Measurements from ENCODE around the gene DDX24.

DDX24 gene

GRCh38 chr14:94112513-94113063 is 31.6 kb upstream of the DDX24 start:
- H3K4me1 ChIP-seq (ENCODE audit: control insufficient read depth, insufficient read depth, low read depth, low read length), result no peaks in the 10 kb centered on the region
- no peak overlapping the region for H3K23ac ChIP-seq (ENCODE audit: low read length in 2 of 2)
- H3K4me3 ChIP-seq (ENCODE audit: insufficient read depth in 1 of 2, low read depth in 1 of 2, low read length in 2 of 2), result peak overlapping the region in 1 of 2 experiments; percentile 78
- H4K91ac ChIP-seq (ENCODE audit: low read length), result no peak overlapping the region
- no peak overlapping the region for H2BK120ac ChIP-seq (ENCODE audit: low read depth, low read length)
- no peak overlapping the region for H3K4ac ChIP-seq (ENCODE audit: low read depth in 1 of 2, low read length in 2 of 2)
- no peak overlapping the region for H3K4me2 ChIP-seq (ENCODE audit: low read length, poor library complexity, severe bottlenecking)
- H3K9ac ChIP-seq (ENCODE audit: low read length), result peak overlapping the region; percentile 90
- no peak overlapping the region for H2AFZ ChIP-seq (ENCODE audit: low read depth, low read length)
- H3K36me3 ChIP-seq (ENCODE audit: control insufficient read depth in 1 of 2, insufficient read depth in 2 of 2, low read depth in 1 of 2, low read length in 2 of 2), result peaks cover 0 to 3% of the 10 kb centered on the region in 2 experiments
- no peak overlapping the region for H2BK12ac ChIP-seq (ENCODE audit: low read length in 2 of 2)
- no peak overlapping the region for H2BK15ac ChIP-seq (ENCODE audit: low read depth, poor library complexity, severe bottlenecking)
- no peak overlapping the region for H3K18ac ChIP-seq (ENCODE audit: low read depth in 1 of 2, low read length in 2 of 2)
- no peak overlapping the region for H2BK5ac ChIP-seq (ENCODE audit: low read depth, low read length, poor library complexity, severe bottlenecking)
- H3K27me3 ChIP-seq (ENCODE audit: control insufficient read depth in 1 of 2, insufficient read depth in 1 of 2, low read length in 2 of 2), result peaks cover 5 to 32% of the 10 kb centered on the region in 2 experiments
- H4K8ac ChIP-seq (ENCODE audit: low read length), result no peak overlapping the region
- peak overlapping the region in 1 of 2 experiments; percentile 64 for H3K14ac ChIP-seq (ENCODE audit: low read length in 2 of 2)
- no peaks in the 10 kb centered on the region for H3K79me1 ChIP-seq (replicated peaks; ENCODE audit: low read length, poor library complexity, severe bottlenecking)
- H2AK5ac ChIP-seq (ENCODE audit: low read length, severe bottlenecking), result no peak overlapping the region
- no peak overlapping the region for H3K27ac ChIP-seq (ENCODE audit: low read length, poor library complexity, severe bottlenecking)
- 85% methylated on average over 6 of the region's 6 CpGs for WGBS
- DNase-seq, result no peak
- no peaks in the 10 kb centered on the region for H3K9me3 ChIP-seq (ENCODE audit: control insufficient read depth, low read length)

GRCh38 chr14:94111276-94112095 is 30.5 kb upstream of the DDX24 start:
- Histone ChIP-seq H2AK5ac (ENCODE audit: low read length, severe bottlenecking) (no peak overlapping the region), H2BK12ac (ENCODE audit: low read length in 2 of 2) (no peak overlapping the region), H3K4me2 (ENCODE audit: low read length, poor library complexity, severe bottlenecking) (no peak overlapping the region), H2BK5ac (ENCODE audit: low read depth, low read length, poor library complexity, severe bottlenecking) (no peak overlapping the region), H3K23ac (ENCODE audit: low read length in 2 of 2) (no peak overlapping the region), H2BK120ac (ENCODE audit: low read depth, low read length) (no peak overlapping the region), H2AFZ (ENCODE audit: low read depth, low read length) (no peak overlapping the region), H3K9me3 (ENCODE audit: control insufficient read depth, low read length) (no peaks in the 10 kb centered on the region), H3K27me3 (ENCODE audit: control insufficient read depth in 1 of 2, insufficient read depth in 1 of 2, low read length in 2 of 2) (peaks cover 5 to 24% of the 10 kb centered on the region in 2 experiments), H3K27ac (ENCODE audit: low read length, poor library complexity, severe bottlenecking) (no peak overlapping the region), H3K9ac (ENCODE audit: low read length) (peak overlapping the region; percentile 90), H4K91ac (ENCODE audit: low read length) (no peak overlapping the region), H3K36me3 (ENCODE audit: control insufficient read depth in 1 of 2, insufficient read depth in 2 of 2, low read depth in 1 of 2, low read length in 2 of 2) (peaks cover 0 to 3% of the 10 kb centered on the region in 2 experiments), H3K4me3 (ENCODE audit: insufficient read depth in 1 of 2, low read depth in 1 of 2, low read length in 2 of 2) (peak overlapping the region in 1 of 2 experiments; percentile 78), H3K4me1 (ENCODE audit: control insufficient read depth, insufficient read depth, low read depth, low read length) (no peaks in the 10 kb centered on the region), H3K14ac (ENCODE audit: low read length in 2 of 2) (no peak overlapping the region), H3K79me1 (replicated peaks; ENCODE audit: low read length, poor library complexity, severe bottlenecking) (no peaks in the 10 kb centered on the region), H3K4ac (ENCODE audit: low read depth in 1 of 2, low read length in 2 of 2) (no peak overlapping the region), H4K8ac (ENCODE audit: low read length) (no peak overlapping the region), H3K18ac (ENCODE audit: low read depth in 1 of 2, low read length in 2 of 2) (no peak overlapping the region), H2BK15ac (ENCODE audit: low read depth, poor library complexity, severe bottlenecking) (no peak overlapping the region)
- WGBS, result 93% methylated on average over 20 of the region's 20 CpGs
- DNase-seq, result no peak

- Histone ChIP-seq H2AFZ (ENCODE audit: low read depth, low read length) (no peak within 1 kb of the TSS), H3K4me2 (ENCODE audit: low read length, poor library complexity, severe bottlenecking) (no peak within 1 kb of the TSS), H4K8ac (ENCODE audit: low read length) (no peak within 1 kb of the TSS), H3K9me3 (ENCODE audit: control insufficient read depth, low read length) (no peaks in the 10 kb centered on the region), H3K4me3 (ENCODE audit: insufficient read depth in 1 of 2, low read depth in 1 of 2, low read length in 2 of 2) (peak within 1 kb of the TSS in 1 of 2 experiments; percentile 78), H3K36me3 (ENCODE audit: control insufficient read depth in 1 of 2, insufficient read depth in 2 of 2, low read depth in 1 of 2, low read length in 2 of 2) (peaks cover 0 to 3% of the 10 kb centered on the region in 2 experiments), H2AK5ac (ENCODE audit: low read length, severe bottlenecking) (no peak within 1 kb of the TSS), H3K14ac (ENCODE audit: low read length in 2 of 2) (no peak within 1 kb of the TSS), H2BK12ac (ENCODE audit: low read length in 2 of 2) (no peak within 1 kb of the TSS), H3K23ac (ENCODE audit: low read length in 2 of 2) (no peak within 1 kb of the TSS), H3K9ac (ENCODE audit: low read length) (peak within 1 kb of the TSS; percentile 90), H2BK15ac (ENCODE audit: low read depth, poor library complexity, severe bottlenecking) (no peak within 1 kb of the TSS), H2BK120ac (ENCODE audit: low read depth, low read length) (no peak within 1 kb of the TSS), H3K27me3 (ENCODE audit: control insufficient read depth in 1 of 2, insufficient read depth in 1 of 2, low read length in 2 of 2) (peaks cover under 1 to 16% of the 10 kb centered on the region in 2 experiments), H4K91ac (ENCODE audit: low read length) (no peak within 1 kb of the TSS), H2BK5ac (ENCODE audit: low read depth, low read length, poor library complexity, severe bottlenecking) (no peak within 1 kb of the TSS), H3K27ac (ENCODE audit: low read length, poor library complexity, severe bottlenecking) (no peak within 1 kb of the TSS), H3K18ac (ENCODE audit: low read depth in 1 of 2, low read length in 2 of 2) (no peak within 1 kb of the TSS), H3K79me1 (replicated peaks; ENCODE audit: low read length, poor library complexity, severe bottlenecking) (no peaks in the 10 kb centered on the region), H3K4me1 (ENCODE audit: control insufficient read depth, insufficient read depth, low read depth, low read length) (no peaks in the 10 kb centered on the region), H3K4ac (ENCODE audit: low read depth in 1 of 2, low read length in 2 of 2) (no peak within 1 kb of the TSS)
- no peak for DNase-seq
- WGBS, result 90% methylated on average over 14 of the region's 14 CpGs
These were observed 29.7 kb upstream of the DDX24 start, which contains the start of gene IFI27 for GRCh38 chr14:94110552-94111181. Gene IFI27, plus strand, starts transcription at chr14:94110736.

- Histone ChIP-seq H3K14ac (ENCODE audit: low read length in 2 of 2) (no peak overlapping the region), H4K91ac (ENCODE audit: low read length) (no peak overlapping the region), H2AFZ (ENCODE audit: low read depth, low read length) (no peak overlapping the region), H3K4me1 (ENCODE audit: control insufficient read depth, insufficient read depth, low read depth, low read length) (no peaks in the 10 kb centered on the region), H3K23ac (ENCODE audit: low read length in 2 of 2) (no peak overlapping the region), H3K9me3 (ENCODE audit: control insufficient read depth, low read length) (no peaks in the 10 kb centered on the region), H3K36me3 (ENCODE audit: control insufficient read depth in 1 of 2, insufficient read depth in 2 of 2, low read depth in 1 of 2, low read length in 2 of 2) (peaks cover 0 to 3% of the 10 kb centered on the region in 2 experiments), H2BK120ac (ENCODE audit: low read depth, low read length) (no peak overlapping the region), H3K4me3 (ENCODE audit: insufficient read depth in 1 of 2, low read depth in 1 of 2, low read length in 2 of 2) (peak overlapping the region in 1 of 2 experiments; percentile 78), H3K79me1 (replicated peaks; ENCODE audit: low read length, poor library complexity, severe bottlenecking) (no peaks in the 10 kb centered on the region), H3K27me3 (ENCODE audit: control insufficient read depth in 1 of 2, insufficient read depth in 1 of 2, low read length in 2 of 2) (peaks cover 0 to 9% of the 10 kb centered on the region in 2 experiments), H3K18ac (ENCODE audit: low read depth in 1 of 2, low read length in 2 of 2) (no peak overlapping the region), H2AK5ac (ENCODE audit: low read length, severe bottlenecking) (no peak overlapping the region), H3K4me2 (ENCODE audit: low read length, poor library complexity, severe bottlenecking) (no peak overlapping the region), H4K8ac (ENCODE audit: low read length) (no peak overlapping the region), H2BK12ac (ENCODE audit: low read length in 2 of 2) (no peak overlapping the region), H2BK15ac (ENCODE audit: low read depth, poor library complexity, severe bottlenecking) (no peak overlapping the region), H3K27ac (ENCODE audit: low read length, poor library complexity, severe bottlenecking) (no peak overlapping the region), H3K4ac (ENCODE audit: low read depth in 1 of 2, low read length in 2 of 2) (no peak overlapping the region), H2BK5ac (ENCODE audit: low read depth, low read length, poor library complexity, severe bottlenecking) (no peak overlapping the region), H3K9ac (ENCODE audit: low read length) (peak overlapping the region; percentile 90)
- 33% methylated on average over 1 of the region's 2 CpGs for WGBS
- DNase-seq, result no peak
These were observed 28.9 kb upstream of the DDX24 start for GRCh38 chr14:94109915-94110250.
